ENCODE measurements around the gene DYNC2I2.
A peak's percentile ranks its signal among the peaks of the same experiment; 100 is the strongest.

- TF ChIP-seq CTCF (IDR thresholded peaks at IDR 0.05; ENCODE audit: poor library complexity) (peak; percentile 21), EZH2 (IDR thresholded peaks at IDR 0.05; ENCODE audit: borderline replicate concordance) (no peak), EZH2phosphoT487 (IDR thresholded peaks at IDR 0.05; ENCODE audit: low read depth, severe bottlenecking, unreplicated experiment) (no peak)
Observed at GRCh38 chr9:128636024-128636390, 20.6 kb downstream of the DYNC2I2 start.
